GM15510 (cell line): ENCODE data around the gene NINJ1.

Experiments
- POLR2A ChIP-seq: IDR thresholded peaks from 3 replicates; pipeline ENCODE4 v1.6.1; 2011; ENCODE audit warnings: borderline replicate concordance; ENCODE audit not compliant: insufficient read length; ENCODE audit errors: extremely low read depth

Gene NINJ1

GRCh38 chr9:93111001-93111370, 23.1 kb downstream of the NINJ1 start:
- TF ChIP-seq POLR2A, result no peak

- TF ChIP-seq POLR2A, result no peak
Observed at GRCh38 chr9:93110311-93110855, 23.7 kb downstream of the NINJ1 start.

- no peak for TF ChIP-seq POLR2A
Observed at GRCh38 chr9:93108291-93109041, 25.6 kb downstream of the NINJ1 start.

- no peak for TF ChIP-seq POLR2A
Observed at GRCh38 chr9:93107825-93108161, 26.3 kb downstream of the NINJ1 start.

GRCh38 chr9:93107151-93107824, 26.8 kb downstream of the NINJ1 start:
- TF ChIP-seq POLR2A, result no peak

- TF ChIP-seq POLR2A, result no peak
Observed at GRCh38 chr9:93105620-93106019, 28.4 kb downstream of the NINJ1 start.

GRCh38 chr9:93100276-93100636, 33.8 kb downstream of the NINJ1 start:
- TF ChIP-seq POLR2A, result no peak

GRCh38 chr9:93099551-93100275, 34.3 kb downstream of the NINJ1 start:
- no peak for TF ChIP-seq POLR2A

GRCh38 chr9:93098236-93098946, 35.7 kb downstream of the NINJ1 start:
- no peak for TF ChIP-seq POLR2A

- no peak for TF ChIP-seq POLR2A
Observed at GRCh38 chr9:93097511-93098201, 36.4 kb downstream of the NINJ1 start.

- TF ChIP-seq POLR2A, result no peak
Observed at GRCh38 chr9:93096811-93097382, 37.2 kb downstream of the NINJ1 start.

- peak; percentile 76 for TF ChIP-seq POLR2A
Observed at GRCh38 chr9:93096131-93096802, 37.8 kb downstream of the NINJ1 start, which contains the start of gene CARD19. TSS of gene CARD19 (plus strand) at chr9:93096217. CDS start at chr9:93096346, 129 bp downstream.
